NCI-H82 treated with DMSO at 0.1 percent for 48 hours (cell line): ENCODE measurements around the gene MAGI2.
A peak's percentile ranks its signal among the peaks of the same experiment; 100 is the strongest.

Source experiments
- DNase-seq: peaks from one replicate; lab custom pipeline; 2025; ENCODE audit not compliant: unreplicated experiment; lab: John Stamatoyannopoulos, UW

The MAGI2 gene

DNA sequence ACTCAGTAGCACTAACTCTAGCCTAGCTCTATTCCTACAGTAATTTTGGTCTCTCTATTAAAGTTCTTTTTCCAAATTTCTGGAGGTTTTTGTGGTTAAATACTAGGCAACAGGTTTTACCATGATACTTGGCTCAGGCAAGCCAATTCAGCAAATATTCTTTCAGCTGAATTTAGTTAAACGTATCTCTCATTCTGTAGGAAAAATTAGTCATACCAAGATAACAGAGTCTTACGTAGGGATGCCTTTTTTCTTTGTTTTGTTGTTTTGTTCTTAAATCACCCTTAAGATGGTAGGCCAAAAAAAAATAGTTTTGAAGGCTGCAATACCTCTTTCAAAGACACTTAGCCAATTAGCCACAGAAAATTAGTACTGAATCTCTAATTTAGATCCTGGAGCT, 180.5 kb downstream of the MAGI2 start:
- no peak for DNase-seq

DNA sequence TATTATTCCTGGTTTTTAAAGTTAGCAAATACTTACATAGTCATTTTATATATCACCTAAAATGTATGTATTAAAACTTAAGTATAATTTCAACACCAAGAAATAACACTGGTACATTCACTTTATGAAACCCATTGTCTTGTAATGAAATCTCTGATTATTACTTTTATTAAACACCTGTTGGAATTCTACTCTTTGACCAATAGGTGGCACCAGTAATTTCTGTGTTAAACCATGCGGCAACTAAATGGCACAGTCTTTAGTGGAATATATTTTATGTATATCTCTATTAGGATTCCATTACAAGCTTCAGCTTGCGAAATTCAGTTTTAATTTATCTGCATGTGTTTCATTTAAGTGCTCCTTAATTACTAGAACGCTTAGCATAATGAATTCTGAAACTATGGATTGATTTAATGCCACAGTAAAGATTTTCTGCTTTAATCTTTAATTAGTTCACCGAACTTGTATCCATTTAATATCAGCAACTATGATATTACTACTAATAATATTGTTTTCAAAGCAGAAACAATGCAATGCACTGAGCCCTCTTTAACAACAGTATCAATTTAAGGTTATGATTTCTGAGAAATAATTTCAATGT, 181.3 kb downstream of the MAGI2 start:
- DNase-seq, result peak; percentile 53

DNA sequence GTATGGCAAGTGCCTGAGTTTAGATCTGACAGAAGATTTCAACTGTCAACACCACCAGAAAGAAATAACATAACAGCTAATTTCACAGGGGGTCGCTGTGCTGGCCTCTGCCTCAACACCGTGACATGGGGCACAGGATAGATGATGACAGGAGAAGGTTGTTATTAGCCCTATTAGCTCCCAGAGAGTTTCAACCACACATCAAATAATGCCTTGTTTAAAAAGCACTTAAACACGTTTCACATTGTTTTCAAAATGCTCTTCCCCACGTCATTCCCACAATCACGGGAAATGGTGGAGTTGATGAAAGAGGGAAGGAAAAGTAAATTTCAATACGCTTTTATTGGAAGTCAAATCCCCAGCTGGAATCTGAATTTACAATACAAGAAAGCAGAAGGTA, 184.7 kb downstream of the MAGI2 start:
- no peak for DNase-seq

DNA sequence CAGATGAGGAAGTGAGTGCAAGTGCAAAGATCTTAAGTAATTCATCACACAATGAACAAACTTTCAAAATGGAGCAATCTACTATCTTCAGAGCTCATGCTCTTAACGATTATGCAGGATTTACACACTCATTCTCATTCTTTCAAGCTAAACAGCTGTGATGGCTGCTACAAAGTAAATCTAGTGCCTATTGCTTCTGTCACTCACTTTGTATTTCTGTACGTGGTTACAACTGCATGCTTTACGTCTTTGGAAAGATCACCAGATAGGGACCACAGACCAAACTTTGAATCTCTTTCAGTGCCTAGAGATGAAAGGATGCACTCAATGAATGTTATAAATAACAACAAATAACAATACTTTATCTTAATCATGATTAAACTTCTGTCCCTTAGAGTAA, 194.6 kb downstream of the MAGI2 start:
- no peak for DNase-seq

DNA sequence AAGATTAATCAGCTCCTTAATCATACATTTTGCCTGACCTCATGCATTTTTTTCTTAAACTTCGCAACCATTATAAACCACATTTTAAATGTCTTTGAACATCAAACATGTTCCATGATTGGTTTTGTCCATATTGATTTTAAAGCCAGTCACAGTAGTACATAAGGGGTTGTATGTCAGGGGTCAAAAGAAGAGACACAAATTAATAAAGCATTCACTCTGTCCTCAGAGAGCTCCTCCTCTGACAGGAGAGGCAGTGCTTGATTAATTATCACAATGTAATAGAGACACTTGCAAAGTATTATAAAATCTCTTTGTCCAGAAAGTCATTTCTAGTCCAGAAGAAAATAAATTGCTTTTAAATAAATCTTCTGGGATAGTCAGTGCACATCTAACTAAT, 195.5 kb downstream of the MAGI2 start:
- no peak for DNase-seq

DNA sequence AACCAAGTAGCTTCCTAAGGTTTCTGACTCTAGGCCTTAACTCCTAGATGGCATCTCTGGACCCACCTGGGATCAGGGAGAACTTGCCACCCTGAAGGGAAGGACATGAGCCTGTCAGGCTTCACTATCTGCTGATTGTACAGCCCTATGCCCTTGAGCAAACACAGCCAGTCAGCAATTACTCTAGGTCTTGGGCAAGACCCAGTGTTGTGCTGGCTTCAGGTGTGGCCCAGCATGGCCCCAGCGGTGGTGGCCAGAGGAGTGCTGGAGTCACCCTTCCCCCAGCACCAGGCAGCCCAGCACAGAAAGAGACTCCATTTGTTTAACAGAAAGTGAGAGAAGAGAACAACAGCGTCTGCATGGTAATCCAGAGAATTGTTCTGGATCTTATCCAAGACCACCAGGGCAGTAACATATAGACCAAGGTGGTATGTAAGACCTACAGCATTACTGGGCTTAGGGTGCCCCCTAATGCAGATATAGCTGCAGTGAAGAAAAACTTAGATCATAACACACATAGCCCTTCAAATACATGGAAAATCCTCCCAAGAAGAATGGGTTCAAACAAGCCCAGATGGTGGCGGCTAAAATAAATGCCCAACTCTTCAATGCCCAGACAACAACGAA, 207.7 kb downstream of the MAGI2 start:
- no peak for DNase-seq

DNA sequence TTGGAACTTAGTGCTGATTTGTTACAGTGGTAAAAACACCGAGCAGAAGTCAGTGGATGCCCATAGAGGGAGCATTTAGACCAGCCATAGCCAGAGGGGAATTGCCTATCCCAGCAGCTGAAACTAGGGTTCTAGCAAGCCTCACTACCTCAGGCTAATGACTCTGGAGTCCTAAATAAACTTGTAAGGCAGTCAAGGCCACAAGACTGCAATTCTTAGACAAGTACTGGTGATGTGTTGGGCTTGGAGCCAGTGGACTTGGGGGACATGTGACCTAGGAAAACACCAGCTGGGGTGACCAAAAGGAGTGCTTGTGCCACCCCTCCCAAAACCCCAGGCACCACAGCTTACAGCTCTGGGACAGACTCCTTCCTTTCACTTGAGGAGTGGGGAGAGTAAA, 209.0 kb downstream of the MAGI2 start:
- DNase-seq, result no peak

DNA sequence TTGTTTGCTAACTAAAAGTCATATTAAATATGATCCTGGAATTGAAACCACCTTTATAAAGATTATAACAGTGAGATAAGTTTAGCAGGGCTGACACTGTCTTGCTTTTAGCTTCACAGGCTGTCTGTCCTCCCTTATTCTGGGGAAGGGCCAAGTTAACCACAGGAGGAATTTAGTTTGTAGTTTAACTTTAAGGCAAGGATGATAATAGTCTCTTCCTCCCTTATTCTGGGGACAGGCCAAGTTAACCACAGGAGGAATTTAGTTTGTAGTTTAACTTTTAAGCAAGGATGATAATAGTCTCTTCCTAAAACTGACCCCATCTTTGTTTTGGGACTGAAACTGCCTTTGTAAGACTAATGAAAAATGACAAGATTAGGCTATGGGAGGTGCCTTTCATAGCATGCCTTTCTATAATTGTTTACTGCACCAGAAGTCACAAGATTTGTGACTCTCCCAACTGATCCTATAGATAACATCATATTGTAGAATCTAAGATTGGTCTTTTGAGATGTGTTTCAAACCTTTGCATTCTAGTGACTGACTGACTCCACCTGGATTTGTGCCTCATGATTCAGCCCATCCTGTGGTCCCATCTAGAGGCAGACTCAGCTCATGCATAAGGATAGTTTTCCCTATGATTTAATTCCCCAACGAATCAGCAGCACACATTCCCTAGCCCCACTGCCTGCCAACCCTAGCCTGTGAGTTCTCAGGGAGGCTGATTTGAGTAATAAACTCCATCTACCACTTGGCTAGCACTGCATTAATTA, 212.0 kb downstream of the MAGI2 start:
- DNase-seq, result no peak

DNA sequence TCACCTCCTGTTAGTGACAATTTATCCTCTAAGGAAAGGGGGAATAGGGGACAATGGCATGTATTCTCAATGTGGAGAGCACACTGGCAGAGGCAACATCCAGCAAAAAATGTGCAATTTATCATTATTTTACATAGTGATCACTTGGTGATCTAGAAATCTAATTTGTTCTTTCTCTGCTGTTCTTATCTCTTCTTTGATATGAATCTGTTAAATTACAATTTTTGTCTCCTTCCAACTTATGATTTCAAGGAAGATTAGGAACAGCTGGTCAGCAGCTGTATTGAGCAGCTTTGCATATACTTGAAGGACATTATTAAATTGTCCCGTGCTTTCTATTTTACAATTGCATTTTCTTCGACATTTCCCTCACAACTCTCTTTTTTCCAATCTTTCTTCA, 213.1 kb downstream of the MAGI2 start:
- DNase-seq, result no peak

DNA sequence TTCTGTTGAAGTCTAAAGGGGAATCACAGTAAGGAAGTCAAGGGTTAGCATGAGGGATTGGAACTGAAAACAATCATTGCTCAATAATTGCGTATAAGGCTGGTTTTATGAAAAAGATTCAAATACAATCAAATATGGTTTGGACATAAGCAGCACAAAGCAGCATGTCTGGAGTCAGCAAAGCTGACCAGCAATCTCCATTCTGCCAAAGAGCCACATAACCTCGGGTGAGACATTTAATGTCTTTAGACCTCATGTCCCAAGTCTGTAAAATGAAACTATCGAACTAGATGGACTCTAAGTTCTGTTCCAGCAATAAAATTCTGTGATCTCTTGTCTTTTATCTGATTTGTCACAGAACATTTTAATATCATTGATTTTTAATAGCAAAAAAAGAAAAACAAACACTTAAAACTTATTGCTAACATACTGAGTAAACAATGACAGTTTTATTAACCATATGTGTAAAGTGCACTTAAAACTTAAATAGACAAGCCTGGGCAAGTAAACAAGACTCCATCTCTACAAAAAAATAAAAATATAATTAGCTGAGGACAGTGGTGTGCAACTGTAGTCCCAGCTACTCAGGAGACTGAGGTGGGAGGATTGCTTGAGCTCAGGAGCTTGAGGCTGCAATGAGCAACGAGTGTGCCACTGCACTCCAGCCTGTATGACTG, 217.0 kb downstream of the MAGI2 start:
- no peak for DNase-seq

DNA sequence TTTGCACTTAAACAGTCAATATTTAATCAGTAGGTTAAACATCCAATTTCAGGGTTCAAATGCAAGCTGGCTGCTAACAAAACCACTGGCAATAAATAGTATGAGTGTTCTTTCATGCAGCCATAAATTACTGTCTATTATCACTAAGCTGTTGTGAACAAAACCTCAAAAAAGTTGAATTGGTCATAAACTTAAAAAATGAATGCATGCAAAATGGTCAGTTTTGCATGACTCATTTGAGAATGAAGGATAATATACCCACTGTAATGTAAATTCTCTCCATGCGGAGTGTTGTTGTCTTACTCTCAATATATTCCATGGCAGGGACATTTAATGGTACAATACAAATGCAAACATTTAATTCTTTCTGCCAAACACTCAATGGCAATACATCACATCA, 226.4 kb downstream of the MAGI2 start:
- DNase-seq, result no peak

DNA sequence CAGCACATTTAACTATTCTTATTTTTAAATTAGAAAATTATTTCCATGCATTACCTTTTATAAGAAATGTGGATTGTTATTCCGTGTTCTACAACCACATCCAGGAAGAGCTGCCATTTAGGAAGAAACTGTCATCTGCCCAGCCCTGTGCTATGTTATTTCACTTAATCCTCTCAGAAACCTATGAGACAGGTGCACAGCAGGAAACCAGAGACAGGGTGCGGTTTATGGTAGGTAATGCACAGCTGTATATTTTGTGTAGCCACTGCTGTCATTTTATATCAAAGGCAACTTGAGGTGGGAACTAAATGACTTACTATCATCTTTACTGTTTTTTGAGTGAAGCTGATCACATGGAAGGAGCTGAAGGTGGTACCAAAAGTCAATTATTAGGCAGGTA, 232.3 kb downstream of the MAGI2 start:
- DNase-seq, result no peak

DNA sequence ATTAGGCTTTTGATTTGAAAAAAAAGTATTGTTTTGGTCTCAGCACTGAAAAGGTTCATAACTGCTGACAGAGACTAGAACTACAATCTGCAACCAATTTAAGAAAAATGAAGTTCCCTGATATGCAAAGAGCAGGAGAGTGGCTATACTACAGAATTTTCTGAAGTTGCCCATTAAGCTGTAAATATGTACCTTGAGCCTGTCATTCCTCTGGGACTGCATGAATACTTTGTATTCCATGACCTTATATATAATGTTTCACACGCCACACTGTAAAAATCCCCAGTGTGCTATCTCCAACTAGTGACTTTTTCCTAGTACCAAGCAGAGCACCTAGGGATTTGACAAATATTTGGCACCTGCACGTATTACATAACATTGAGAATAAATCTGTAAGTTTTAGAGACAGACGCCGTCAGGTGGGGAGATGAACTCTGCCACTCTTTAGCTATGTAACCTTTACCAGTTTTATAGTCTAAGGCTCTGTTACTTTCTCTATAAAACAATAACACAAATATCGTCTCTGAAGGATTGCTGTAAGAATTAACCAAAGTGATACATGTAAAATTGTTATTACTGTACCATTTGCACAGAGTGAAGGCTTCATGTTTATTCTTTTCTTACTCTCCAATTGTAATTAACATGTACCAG, 235.4 kb downstream of the MAGI2 start:
- no peak for DNase-seq

DNA sequence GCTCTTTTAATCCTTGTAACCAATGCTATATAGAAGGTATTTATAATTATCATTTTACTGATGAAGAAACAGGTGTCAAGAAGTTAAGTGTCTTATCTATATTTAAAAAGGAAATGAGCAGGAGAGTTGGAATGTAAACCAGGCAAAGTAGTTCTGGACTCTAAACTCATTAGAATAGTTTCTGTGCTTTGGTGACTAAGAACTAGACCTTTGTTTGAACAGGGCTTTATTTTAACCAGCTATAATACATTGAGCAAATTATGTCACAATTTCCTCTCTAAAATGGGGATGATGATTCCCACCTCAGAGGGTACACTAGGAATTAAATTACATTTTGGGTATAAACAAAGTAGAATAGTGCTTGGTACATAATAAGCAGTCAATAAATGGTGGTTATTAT, 236.0 kb downstream of the MAGI2 start:
- DNase-seq, result no peak

DNA sequence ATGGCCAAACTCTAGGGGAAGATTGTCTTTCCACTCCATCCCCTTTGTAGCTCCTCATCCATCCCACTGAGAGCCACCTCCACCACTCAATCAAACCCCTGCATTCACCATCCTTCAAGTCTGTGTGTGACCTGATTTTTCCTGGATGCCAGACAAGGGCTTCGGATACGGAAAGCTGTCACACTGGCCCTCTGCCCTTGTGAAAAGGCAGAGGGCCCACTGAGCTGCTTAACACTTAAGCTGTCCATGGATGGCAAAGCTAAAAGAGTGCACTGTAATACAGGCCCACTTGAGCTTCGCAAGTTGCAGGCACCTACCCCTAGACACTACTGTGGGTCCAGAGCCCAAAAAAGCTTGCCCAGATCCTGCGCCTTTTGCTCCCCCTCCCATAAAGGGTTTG, 237.2 kb downstream of the MAGI2 start:
- DNase-seq, result no peak

DNA sequence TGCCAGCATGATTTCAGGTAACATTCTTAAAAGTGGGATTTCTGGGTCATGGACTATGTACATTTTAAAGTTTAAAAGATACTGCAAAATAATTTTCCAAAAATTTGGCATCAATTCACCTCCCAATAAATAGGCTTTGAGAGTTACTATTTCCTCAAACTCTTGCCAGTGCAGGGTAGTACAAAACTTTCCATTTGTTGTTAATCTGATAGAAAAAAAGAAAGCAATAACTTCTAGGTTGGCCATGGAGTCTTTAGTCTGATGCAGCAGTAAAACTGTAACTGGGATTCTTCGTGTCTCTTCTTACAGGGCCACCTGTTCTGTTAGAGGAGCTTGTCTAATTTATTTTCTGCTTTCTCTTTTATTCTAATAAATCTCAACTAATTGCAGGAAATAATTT, 241.1 kb downstream of the MAGI2 start:
- no peak for DNase-seq

DNA sequence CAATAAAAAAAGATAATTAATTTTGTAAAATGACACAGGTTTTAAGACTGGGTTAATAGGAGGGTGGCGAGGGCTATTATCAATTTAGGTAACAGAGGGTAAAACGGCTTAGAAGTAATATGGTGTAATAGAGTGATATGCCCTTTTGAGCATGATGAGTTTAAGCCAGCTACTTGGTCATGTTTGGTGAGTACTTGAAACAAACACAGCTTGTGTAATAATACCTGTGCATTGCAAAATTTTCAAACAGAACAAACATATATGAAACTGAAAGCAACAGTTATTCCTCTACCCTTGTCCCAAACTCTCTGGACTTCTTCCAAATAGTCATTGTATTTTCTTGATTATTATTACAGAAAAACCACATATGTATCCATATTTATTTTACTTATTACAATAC, 241.7 kb downstream of the MAGI2 start:
- DNase-seq, result no peak

DNA sequence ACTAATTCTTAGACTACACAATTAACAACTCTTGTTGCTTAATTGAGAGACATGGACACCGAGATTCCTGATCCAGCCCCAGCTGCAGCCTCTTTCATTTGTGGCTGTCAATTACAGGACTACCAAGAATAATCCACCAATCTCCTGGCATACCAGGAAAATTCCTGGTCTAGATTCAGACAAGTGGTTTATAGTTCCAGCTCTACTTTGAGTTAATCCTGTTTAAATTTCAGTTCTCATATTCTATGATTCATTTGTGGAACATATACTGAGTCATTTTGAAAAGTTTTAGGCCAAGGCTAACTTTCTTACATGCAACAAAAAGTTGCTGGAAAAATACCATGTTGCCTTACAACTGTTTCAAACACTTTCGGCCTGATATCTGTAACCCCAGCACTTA, 253.5 kb downstream of the MAGI2 start:
- DNase-seq, result no peak

DNA sequence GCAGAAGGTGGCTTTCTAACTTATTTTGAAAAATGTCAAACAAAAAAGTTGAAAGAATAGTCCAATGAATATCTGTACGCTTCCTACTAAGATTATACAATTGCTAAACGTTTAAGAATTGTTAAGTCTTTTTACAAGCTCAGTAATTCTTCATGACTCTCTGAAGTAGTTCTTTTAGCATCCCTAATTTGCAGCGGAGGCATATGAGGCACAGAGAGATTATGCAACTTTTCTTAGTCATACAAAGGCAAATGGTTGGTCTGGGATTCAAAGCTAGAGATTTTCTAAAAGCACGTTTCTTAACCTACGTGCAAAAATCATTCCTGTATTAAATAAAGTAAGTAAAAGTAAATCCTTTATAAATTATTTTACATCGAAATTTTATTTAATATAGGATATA, 254.2 kb downstream of the MAGI2 start:
- DNase-seq, result no peak

DNA sequence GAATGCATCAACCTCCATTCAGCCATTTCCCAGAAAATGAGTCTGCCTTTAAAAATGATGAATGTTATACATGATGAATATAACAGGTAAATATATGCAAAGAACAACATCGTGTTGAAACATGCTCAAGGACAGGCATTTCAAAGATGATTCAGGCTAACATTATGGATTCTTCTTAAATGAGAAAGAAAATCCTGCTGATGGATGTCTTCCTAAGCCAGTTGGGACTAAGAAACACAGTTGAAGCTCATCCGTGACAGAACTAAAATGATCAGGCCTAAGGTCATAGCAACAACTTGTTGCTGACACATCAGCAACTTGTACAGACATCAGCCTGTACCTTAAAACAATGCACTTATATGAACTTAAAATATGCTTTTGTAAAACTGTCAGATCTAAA, 267.9 kb downstream of the MAGI2 start:
- no peak for DNase-seq

DNA sequence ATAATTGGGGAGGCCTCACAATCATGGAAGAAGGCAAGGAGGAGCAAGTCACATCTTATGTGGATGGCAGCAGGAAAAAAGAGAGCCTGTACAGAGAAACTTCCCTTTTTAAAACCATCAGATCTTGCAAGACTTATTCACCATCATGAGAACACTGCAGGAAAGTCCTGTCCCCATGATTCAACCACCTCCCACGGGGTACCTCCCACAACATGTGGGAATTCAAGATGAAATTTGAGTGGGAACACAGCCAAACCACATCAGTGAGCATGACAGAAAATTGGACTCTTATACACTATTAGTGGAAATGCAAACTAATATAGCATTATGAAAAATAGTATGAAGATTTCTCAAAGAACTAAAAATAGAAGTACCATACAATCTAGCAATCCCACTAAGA, 271.2 kb downstream of the MAGI2 start:
- DNase-seq, result no peak

DNA sequence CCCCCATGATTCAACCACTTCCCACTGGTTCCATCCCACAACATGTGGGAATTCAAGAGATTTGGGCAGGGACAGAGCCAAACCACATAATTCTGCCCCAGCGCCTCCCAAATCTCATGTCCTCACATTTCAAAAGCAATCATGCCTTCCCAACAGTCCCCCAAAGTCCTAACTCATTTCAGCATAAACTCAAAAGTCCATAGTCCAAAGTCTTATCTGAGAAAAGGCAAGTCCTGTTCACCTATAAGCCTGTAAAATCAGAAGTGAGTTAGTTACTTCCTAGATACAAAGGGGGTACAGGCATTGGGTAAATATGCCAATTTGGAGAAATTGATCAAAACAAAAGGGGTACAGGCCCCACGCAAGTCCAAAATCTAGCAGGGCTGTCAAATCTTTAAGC, 272.9 kb downstream of the MAGI2 start:
- DNase-seq, result no peak
